HK-2 (cell line): ENCODE measurements around the gene EPM2A.
"Not testable (repeated sequence)": the region's sequence is repeated elsewhere in the genome, so short reads cannot be mapped to it uniquely, and the experiment has no call there.

Experiments used
- DNase-seq: peaks from one replicate; pipeline ENCODE4 v3.0.0-alpha.2; 2018; ENCODE audit not compliant: unreplicated experiment

EPM2A gene

DNA sequence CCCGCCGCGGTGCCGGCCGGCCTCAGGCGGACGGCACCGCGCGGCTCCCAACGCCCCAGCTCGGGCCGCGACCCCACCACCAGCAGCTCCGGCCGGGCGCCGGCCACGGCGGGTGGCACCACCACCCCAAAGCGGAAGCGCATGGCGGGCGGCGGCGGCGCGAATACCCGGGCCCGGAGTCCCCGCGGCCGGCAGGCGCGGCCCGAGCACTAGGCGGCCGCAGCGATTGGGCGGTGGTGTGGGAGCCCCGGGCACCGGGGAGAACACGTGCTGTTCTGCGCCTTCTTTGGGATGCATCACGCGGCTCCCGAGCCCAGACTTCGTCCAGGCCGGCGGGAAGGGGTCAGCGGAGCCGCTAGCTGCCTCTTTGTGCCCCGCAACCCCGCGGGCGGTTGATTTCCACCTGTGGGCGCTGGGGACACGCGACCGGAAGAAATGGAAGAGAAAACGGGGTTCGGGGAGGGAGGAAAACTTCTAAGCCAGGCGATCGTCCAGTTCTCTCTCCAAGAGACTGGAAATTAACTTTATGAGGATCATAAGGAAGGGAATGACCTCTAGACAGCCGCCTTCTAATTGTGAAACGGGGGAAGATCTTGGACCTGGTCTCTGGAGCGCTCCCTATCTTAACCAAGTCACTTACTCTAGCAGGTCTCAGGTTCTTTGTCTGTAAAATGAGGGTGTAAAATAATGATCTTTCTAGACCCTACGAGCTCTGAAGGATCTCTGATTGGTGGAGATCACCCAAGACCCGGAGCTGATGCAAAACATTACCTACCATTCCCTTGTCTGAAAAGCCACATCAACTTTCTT is at the start of gene EPM2A:
TSS of gene EPM2A (minus strand) at position 165 of the 810 bp plus-strand sequence. CDS start at position 143, 22 bp downstream.
- peak; percentile 82 for DNase-seq

GRCh38 chr6:145784683-145785082 is 49.4 kb upstream of the EPM2A start:
- DNase-seq: no peak

GRCh38 chr6:145783796-145784195 is 48.5 kb upstream of the EPM2A start:
- DNase-seq: no peak

GRCh38 chr6:145772846-145773245 is 37.5 kb upstream of the EPM2A start:
- DNase-seq: no peak

- DNase-seq: no peak
These were observed 30.1 kb upstream of the EPM2A start for GRCh38 chr6:145765449-145765848.

GRCh38 chr6:145763742-145764141 is 28.4 kb upstream of the EPM2A start:
- no peak for DNase-seq

DNA sequence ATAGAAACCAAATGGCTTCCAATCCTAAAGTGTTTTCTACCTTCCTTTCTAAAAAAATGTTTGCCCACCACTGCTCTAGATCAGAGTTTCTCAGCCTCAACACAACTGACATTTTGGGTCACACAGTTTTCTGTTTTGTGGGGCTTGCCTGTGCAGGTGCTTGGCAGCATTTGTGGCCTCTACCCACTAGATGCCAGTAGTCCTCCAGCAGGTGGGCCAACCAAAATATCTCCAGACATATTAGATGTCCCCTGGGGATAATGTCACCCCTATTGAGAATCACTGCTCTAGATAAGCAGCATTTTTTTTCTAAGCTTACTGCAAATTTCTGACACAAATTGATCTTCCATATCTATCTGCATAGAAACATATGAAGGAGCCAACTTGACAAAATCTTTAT is 26.3 kb upstream of the EPM2A start:
- no peak for DNase-seq

GRCh38 chr6:145758113-145758512 is 22.8 kb upstream of the EPM2A start:
- no peak for DNase-seq

- DNase-seq: peak; percentile 7
These were observed 20.9 kb upstream of the EPM2A start for GRCh38 chr6:145756170-145756662.

DNA sequence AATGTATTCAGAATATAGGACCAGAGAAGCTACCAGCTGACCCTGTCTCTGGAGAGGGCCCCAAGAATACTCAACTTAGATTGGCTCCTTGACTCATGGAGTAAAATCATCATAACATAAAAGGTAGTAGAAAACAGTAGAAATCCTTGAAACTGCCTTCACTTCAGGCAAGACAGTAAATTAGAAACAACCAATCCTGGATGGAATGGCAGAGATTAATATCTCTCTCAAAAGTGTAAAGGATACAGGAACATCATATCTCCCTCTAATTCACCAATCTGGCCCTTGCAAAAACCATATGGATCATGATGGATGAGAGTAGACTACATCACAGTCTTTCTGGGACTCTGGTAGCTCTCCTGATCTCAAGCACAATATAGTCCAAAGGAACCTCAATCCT is 20.4 kb upstream of the EPM2A start:
- DNase-seq: no peak

DNA sequence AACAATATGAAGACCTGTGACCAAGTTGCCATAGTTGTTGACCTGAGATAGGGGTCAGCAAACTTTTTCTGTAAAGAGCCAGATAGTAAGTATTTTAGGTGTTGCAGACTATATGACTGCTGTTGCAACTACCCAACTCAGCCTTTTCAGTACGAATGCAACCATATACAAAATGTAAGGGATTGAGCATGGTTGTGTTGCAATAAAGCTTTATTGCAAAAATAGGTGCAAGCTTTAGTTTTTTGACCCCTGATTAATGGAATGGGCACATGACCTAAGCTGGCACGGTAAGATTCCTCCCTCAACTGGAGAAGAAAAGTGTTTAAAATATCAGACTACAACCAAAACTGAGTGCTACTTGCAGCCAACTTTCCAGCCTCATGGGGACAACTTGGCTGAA is 17.3 kb upstream of the EPM2A start:
- DNase-seq: no peak

- DNase-seq: no peak
These were observed 14.3 kb upstream of the EPM2A start for GRCh38 chr6:145749632-145750031.

DNA sequence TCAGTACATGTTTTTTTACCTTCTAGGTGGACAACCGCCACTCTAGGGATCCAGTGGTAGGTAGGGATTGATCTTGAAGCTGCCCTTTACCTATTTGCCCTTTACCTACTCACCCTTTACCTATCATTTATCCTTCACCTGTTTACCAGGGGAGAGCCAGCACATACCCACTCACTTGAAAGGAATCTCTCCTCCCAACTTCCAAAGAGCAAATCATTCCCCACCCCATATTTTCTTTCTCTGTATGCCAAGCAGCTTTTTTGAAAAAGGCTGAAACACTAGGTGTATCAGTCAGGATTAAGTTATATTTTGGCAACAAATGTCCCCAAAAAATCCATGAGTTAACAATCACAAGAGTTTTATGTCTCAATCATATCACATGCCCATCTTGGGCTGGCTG is 10.5 kb upstream of the EPM2A start:
- DNase-seq: no peak

DNA sequence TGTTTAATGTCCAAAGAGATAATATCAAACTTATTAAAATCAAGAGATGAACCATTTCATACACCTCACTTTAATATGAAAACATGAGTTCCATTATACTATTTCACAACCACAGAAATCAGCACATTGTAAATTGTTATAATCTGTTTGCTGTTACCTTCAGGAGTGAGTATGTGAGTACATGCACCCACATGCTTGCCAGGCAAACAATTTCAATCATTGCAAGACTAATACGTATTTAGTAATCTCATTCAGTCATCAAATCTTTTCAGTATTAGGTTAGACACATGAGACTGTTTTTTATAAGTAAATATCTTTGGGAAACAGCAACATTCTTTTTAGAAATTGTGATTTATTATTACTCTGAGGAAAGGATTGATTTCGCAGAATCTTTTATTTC is 9.3 kb upstream of the EPM2A start:
- no peak for DNase-seq

DNA sequence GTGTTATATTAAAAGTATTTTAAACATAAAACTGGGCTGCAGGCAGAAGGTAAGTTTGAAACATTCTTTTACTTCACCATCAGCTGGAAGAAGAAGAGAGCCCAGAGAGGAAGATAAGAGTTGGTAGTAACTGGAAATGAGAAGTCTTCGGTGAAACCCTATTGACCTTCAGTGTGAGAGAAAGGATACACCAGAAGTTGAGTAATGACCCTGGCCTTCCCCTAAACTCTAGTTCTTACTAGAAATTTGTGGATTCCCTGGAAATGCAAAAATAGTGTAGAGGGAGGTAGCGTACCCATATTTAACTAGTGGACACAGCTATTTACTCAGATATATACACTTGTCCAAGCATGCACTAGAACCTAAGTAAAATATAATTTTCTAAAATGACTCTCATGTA is 8.0 kb upstream of the EPM2A start:
- DNase-seq: no peak

DNA sequence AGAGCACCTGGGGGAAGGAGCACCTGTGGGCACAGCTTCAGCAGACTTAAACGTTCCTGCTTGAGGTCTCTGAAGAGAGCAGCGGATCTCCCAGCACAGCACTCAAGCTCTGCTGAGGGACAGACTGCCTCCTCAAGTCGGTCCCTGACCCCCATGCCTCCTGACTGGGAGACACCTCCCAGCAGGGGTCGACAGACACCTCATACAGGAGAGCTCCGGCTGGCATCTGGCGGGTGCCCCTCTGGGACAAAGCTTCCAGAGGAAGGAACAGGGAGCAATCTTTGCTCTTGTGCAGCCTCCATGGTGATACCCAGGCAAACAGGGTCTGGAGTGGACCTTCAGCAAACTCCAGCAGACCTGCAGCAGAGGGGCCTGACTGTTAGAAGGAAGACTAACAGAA is 7.2 kb upstream of the EPM2A start:
- DNase-seq: not testable (repeated sequence)

DNA sequence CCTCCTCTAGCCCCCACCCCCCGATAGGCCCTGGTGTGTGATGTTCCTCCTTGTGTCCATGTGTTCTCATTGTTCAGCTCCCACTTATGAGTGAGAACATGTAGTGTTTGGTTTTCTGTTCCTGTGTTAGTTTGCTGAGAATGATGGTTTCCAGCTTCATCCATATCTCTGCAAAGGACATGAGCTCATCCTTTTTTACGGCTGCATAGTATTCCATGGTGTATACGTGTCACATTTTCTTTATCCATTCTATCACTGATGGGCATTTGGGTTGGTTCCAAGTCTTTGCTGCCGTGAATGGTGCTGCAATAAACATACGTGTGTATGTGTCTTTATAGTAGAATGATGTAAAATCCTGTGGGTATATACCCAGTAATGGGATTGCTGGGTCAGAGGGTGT is 4.4 kb upstream of the EPM2A start:
- not testable (repeated sequence) for DNase-seq

DNA sequence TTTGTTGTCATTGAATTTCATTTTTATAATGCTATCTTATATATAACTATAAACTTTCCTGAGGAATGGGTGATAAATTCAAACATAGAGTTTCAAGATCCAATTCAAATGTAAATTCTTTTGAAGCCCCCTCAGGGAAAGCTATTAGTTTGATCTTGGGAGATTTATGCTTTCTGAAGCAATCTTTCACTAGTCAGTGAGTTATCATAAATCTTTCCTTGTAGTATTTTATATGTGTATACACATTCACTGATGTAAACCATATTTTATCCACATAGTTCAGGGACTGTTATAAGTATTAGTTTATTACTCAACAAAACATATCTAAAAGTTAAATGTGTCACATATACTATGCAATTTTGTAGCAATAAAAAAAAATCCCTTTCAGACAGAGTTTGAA is 2.9 kb upstream of the EPM2A start:
- DNase-seq: no peak

- DNase-seq: no peak
These were observed 1.4 kb upstream of the EPM2A start for GRCh38 chr6:145736661-145737144.

DNA sequence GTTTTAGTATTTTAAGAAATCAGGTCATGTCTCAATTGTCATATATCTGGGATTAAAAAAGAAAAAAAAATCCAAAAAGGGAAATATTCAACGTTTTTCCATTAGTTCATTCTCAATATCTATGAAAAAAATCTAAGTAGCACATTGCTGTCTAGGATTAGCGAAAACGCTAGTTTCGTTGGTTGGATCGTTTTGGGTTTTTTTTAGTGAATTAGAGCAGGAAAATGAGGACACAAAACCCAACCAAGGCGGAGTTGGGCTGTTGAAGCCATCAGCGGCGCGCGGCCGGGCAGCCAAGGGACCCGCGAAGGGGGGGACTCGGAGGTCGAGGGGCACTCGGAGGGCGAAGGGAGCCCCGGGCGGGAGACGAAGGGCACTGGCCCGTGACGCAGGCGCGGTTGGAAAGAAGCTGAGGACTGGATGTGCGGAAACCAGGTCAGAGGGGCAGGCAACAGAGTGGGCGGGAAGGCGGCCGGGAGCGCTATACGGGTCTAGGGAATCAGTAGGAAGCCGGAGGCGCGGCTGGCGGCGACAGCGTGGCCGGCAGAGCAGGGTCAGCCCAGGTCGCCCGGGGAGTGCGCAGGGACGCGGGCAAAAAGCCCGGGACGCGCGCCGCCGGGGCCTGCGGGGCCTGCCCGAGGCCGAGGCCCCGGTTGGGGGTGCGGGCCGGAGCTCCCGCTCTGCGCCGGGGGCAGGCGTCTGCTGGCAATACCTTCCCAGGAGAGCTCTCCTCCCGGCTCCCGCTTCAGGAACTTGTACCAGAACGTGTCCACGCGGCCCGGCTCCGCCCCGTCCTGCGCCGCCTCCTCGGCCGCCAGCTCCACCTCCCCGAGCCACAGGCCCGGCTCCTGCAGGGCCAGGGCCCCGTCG is 599 bp downstream of the EPM2A start:
- DNase-seq: peak; percentile 91

DNA sequence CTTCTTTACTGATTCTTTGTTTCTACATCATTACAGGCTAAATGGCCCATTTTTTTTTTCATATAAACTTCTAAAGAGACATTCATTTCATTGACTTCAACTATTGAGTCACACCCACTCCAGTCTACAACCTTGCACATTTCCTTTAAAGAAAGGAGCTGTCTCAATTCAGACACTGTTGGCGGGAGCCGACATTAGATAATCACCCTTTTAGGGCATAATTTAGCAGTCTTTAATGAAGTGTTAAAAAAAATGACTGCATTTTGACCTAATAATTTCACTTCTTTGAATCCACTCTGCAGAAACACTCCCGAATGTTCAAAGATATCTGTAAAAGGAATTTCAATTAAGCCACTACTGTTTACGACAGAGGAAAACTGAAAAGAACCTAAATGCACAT is 1.5 kb downstream of the EPM2A start:
- DNase-seq: no peak

- no peak for DNase-seq
These were observed 2.1 kb downstream of the EPM2A start for GRCh38 chr6:145733207-145733606.

DNA sequence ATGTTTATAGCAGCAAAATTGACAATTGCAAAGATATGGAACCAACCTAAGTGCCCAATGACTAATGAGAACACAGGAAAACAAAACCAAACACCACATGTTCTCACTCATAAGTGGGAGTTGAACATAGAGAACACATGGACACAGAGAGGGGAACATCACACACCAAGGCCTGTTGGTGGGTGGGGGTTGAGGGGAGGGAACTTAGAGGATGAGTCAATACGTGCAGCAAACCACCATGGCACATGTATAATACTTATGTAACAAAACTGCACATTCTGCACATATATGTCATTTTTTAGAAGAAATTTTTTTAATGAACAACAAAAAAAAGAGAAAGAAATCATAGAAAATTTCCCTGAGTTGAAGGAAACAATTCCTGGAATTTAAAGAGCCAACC is 3.9 kb downstream of the EPM2A start:
- no peak for DNase-seq
